NCI-H2227 (cell line): ENCODE results near the gene TAF11.
"Not testable (repeated sequence)": the region's sequence is repeated elsewhere in the genome, so short reads cannot be mapped to it uniquely, and the experiment has no call there.

Source experiments
- DNase-seq: peaks from one replicate; lab custom pipeline; 2025; ENCODE audit not compliant: unreplicated experiment; lab: John Stamatoyannopoulos, UW

TAF11 gene

DNA sequence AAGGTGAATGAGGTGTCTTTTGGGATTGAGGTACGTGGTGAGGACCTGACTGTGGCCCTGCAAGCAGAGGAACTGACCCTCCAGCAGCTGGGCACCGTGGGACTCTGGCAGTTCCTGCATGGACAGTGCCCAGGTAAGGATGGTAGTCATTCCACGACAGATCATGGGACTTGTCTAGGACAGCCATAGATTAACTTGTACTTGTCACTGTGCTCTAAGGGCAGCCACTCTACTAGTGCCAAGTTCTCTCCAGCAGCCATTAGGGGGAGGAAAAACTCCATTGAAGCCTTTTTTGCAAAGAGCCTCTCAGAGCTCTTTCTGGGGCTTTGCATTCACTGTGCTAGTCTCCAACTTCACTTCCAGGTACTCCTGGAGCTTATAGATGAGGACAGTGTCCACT lies 20.4 kb downstream of the TAF11 start:
- no peak for DNase-seq

DNA sequence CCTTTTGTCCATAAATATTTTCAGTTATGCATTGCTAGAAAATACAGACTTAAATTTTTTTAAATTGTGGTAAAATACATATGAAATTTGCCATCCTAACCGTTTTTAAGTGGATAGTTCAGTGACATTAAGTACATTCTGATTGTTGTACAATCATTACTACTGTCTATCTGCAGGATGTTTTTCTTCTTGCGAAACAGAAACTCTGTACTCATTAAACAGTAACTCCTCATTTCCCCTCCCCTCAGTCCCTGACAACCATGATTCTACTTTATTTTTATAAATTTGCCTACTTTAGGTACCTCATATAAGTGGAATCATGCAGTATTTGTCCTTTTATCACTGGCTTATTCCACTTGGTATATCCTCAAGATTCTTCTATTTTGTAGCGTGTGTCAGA lies 21.3 kb downstream of the TAF11 start:
- no peak for DNase-seq

DNA sequence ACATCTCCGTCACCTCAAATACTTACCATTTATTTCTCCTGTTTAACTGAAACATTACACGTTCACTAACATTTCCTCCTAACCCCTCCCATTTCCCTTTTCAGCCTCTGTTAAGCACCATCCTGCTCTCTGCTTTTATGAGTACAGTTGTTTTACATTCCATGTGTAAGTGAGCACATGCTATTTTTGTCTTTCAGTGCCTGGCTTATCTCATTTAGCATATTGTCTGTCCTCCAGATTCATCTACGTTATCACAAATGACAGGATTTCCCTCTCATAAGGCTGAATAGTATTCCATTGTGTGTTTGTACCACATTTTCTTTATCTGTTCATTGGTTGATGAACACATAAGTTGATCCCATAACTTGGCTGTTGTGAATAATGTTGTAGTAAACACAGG lies 22.7 kb downstream of the TAF11 start:
- no peak for DNase-seq

DNA sequence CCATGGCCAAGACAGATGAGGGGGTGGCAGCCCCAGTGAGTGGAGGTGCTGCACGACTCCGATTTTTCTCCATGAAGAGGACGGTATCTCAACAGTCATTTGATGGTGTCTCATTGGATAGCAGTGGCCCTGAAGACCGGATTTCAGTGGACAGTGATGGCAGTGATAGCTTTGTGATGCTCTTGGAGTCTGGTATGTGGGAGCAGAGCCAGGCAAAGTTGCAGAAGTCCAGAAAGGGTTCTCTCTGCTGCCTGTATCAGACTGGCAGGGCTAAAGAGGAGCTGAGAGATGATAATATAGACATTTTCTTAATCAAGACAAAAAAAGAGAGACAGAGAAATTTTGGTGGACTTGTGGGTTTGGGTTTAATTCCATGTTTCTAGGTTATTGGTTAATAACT lies 23.8 kb downstream of the TAF11 start:
- no peak for DNase-seq

DNA sequence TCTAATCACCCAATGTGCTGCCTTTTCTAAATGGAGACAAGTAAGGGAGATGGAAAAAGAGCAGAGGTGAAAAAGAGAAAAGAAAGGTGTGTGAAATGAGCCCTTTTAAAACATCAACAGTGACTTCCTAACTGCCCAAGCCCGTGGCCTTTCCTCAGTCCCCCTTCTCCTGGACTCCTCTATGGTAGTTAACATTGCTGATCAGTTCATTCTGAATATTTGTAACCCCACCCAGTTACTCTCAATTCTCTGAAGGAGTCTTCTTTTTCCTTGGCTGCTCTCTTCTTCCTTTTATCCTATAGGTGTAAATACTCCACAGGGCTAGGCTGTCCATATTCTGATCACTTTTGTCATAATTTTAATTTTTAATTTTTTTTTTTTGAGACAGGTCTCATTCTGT lies 27.1 kb downstream of the TAF11 start:
- DNase-seq = no peak

DNA sequence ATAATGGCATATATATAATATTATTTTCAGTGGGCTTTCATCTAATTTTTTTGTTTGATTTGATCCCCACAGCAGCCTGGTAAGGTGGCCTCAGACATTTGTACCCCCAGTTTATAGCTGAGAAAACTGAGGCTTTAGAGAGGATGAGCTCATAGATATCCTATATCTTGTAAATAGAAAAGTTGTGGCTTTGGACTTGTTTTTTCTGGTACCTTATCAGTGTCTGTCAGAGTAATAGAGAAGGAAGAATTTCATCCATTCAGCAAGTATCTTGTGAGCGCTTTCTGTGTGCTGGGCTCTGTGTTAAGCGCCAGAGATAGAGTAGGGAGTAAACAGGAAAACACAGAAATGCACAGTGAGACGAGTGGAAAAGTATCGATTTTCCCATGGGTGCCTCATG lies 27.9 kb downstream of the TAF11 start:
- DNase-seq = no peak

DNA sequence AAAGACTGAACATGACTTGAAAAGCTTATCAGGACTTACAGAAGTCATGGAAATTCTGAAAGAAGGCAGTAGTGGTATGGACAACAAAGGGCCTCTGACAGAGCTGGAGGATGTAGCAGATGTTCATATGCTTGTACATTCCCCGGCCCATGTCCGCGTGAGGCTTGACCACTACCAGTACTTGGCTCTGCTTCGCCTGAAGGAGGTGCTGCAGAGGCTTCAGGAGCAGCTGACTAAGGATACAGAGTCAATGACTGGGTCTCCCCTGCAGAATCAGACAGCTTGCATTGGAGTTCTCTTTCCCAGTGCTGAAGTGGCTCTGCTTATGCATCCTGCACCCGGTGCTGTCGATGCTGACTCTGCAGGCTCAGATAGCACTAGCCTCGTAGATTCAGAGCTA lies 29.2 kb downstream of the TAF11 start:
- DNase-seq = no peak

DNA sequence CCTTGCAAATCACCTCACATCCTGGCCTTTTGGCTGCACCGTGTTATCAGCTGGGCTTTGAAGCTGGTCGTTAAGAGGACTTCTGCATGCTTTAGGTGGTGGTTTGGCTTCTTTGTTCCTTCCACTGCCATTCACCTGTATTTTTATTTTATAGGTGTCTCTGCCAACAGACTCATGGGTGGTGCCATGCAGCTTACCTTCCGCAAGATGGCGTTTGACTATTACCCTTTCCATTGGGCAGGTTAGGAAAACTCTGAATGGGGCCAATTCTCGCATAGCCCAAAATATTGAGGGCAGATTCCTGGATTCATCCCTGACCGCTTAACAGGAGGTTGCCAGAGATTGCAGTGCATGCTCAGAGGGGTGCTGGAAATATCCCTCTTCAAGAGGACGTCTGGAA lies 32.4 kb downstream of the TAF11 start:
- DNase-seq = no peak

DNA sequence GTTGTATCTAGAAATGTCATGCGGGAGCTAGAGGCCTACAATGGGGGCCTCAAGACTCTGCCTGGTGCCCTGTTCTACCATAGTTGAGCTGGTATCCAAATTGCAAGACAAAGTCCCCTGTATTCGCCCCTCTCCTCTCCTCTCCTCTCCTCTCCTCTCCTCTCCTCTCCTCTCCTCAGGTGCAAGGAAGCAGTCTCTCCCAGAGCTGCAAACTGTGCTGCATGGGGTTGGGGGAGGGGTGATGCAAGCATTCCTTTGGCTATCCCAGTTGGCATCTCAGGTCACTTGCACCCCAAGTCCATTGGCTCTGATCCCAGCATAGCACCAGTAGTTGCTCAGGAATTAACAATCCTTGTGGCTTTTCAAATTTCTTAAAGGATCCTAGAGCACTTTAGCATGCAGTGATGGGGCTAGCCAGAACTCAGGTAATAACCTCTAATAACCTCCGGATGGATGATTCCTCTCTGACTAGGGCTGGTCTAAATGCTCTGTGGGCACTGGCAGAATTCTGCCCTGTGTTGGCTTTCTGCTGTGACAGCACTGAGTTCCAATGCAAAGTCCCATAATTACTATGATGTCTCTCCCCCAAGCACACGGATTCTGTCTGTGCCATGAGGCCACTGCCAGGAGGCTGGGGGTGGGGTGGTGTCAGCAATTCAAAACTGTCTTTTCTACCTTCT lies 35.3 kb downstream of the TAF11 start:
- no peak for DNase-seq

DNA sequence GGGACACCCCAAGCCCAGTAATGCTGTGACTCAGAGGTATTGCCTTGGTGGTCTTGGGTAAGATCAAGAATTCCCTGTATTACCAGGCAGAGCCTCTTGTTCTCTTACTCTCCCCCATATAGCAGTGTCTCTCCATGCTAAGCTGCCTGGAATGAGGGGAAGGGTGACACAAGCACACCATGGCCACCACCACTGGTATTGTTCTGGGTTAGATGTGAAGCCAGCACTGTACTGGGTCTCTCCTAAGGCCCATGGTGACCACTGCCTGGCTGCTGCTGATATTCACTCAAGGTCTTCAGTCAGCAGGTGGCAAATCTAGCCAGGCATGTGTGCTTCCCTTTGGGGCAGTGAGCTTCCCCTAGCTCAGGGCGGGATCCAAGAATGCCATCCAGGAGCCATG lies 36.5 kb downstream of the TAF11 start:
- no peak for DNase-seq

DNA sequence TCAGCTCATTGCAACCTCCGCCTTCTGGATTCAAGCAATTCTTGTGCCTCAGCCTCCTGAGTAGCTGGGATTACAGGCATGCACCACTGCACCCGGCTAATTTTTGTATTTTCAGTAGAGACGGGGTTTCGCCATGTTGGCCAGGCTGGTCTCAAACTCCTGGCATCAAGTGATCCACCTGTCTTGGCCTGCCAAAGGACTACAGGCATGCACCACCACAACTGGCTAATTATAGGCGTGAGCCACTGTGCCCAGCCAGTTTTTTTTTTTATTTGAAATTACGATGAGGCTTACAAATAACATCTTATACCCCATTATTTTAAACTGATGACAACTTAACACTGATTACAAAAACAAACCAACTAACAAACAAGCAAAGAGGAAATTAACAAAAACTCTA lies 38.8 kb downstream of the TAF11 start:
- not testable (repeated sequence) for DNase-seq

DNA sequence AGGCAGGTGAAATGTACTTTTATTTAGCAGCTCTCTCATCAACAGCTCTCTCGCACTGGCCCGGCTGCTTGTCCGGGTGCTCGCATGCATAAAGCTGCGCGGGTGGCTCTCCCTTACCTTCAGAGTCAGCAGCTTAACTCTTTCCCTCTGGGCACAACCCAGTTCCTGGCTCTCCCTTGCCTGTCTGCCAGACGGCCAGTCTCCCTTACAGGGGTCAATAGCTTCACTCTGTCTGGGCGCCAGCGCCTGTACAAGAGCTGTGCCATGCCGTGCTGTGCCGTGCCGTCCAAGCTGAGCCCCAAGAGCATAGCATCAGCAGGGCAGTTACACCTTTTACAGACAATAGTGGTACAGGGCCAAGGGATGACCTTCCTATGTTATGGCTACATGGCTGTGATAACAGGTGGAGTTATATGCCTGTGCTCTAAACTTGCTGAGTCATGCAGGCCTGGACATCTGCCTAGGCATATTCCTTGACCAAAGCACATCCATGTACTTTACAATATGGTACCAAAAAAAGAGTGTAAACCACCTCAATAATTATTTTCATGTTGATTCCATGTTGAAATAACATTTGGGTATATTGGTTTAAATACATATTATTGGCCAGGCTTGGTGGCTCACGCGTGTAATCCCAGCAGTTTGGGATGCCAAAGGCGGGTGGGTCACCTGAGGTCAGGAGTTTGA lies 48.0 kb downstream of the TAF11 start:
- DNase-seq = no peak

DNA sequence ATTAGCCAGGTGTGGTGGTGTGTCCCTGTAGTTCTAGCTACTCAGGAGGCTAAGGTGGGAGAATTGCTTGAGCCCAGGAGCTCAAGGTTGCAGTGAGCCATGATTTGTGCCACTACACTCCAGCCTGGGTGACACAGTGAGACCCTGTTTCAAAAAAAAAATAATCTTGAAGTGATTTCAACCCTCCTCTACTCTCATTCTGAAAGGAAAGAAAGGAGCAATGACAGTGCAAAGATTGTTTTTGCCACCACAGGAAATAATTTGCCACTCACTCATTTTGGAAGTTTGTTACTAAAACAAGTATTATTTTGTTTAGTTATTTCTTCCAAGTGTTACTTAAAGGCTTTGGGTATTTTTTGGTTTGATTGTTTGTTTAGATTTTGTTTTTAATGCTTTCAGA lies 50.3 kb downstream of the TAF11 start:
- DNase-seq = no peak

DNA sequence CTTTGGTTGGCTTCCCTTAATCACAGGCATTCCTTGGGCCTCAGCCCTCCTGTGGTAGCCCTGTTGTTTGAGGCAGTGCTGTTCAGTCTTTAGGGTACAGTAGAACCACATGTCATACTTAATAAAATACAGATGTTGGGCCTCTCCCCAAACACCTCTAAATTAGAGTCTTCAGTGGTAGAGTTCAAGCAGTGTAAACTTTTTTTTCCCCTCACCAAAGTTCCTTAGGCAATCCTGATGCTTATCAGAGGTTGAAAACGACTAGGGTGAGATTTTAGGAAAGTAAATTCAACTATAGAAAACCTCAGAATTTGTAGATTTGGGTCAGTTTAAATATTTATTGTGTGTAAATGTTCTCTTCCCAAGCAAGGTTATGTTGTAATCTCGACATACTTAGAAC lies 51.4 kb downstream of the TAF11 start:
- DNase-seq = no peak

DNA sequence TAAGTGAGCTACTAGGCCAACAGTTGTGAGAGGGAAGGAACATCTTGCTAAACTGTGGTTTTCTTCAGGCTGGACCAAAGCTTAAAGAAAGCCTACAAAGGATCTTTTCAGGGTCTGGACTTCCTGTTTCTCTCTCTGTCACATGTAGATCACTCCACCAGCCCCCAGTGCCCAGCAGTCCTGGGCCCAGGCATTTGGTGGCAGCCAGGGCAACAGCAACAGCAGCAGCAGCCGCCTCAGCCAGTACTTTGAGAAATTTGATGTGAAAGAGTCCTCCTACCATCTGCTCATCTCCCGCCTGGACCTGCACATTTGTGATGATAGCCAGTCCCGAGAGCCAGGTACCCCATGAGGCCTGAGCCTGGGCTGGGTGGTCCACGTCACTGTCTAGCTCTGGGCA lies 51.8 kb downstream of the TAF11 start:
- no peak for DNase-seq

DNA sequence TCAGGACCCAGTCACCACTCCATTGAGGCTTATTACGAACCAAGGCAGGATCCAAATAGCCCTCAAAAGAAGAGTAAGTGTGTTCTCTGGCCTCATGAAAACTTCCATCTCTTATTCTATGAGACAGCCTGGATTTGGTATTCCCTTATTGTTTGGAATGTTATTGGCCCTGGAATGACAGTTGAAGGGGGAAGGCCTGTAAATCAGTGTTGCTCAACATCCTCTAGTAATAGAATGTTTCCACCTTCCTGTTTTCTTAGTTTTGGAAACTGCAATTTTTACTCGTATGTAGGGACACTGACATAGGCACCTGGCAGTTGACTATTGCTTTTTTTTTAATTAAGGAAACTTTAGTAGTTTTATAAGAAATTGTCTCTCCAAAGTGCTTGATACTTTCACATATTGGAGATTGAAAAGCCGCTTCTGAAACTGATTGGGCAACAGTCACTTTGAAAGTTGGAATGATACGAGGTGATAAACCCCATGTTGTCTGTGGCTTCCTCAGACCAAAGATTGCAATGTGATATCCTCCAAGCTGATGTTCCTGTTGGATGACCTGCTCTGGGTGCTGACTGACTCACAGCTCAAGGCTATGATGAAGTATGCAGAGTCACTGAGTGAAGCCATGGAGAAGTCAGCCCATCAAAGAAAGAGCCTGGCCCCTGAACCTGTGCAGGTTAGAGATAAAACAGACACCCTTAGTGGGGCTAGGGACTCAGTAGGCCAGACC lies 52.9 kb downstream of the TAF11 start:
- DNase-seq = no peak

DNA sequence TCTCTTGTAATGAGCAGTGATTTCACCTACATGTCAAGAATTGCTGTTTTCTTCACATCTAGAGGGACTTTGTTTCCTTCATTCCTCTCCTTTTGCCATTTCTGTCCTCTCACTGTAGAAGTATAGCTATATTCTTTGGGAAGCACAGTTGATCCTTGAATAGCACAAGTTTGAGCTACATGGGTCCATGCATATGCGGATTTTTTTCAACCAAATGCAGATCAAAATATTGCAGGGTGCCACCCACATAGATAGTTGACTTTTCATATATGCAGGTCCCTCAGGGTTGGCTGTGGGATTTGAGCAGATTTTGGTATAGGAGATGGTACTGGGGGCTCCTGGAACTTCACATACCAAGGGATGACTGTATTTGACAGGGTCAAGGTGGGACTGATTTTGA lies 54.9 kb downstream of the TAF11 start:
- DNase-seq = no peak

DNA sequence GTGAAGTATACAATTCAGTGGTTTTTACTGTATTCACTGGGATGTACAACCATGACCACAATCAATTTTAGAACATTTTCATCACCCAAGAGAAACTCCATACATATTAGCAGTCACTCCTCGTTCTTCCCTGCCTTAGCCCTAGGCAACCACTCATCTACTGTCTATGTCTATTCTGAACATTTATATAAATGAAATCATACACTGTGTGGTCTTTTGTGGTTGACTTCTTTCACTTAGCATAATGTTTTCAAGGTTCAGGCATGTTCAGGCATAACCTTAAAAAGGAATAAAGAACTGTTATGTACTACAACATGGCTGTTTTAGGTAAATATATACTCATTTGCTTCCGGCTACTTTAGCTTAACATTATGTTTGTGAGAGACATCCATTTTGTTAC lies 58.7 kb downstream of the TAF11 start:
- DNase-seq = no peak
